GM19238 (cell line): ENCODE results near the gene REEP3.
"Not testable (repeated sequence)": the region's sequence is repeated elsewhere in the genome, so short reads cannot be mapped to it uniquely, and the experiment has no call there.

Experiments used
- DNase-seq: peaks from one replicate; pipeline ENCODE4 v3.0.0; 2011; ENCODE audit warnings: low spot score; ENCODE audit not compliant: insufficient read length

Gene REEP3

GRCh38 chr10:63630085-63630930 lies 109.1 kb downstream of the REEP3 start:
- DNase-seq: peak; percentile 70

GRCh38 chr10:63630931-63631680 lies 109.9 kb downstream of the REEP3 start:
- DNase-seq: no peak

- no peak for DNase-seq
Observed at GRCh38 chr10:63631991-63632390, 110.8 kb downstream of the REEP3 start.

GRCh38 chr10:63633677-63634487 lies 112.7 kb downstream of the REEP3 start:
- no peak for DNase-seq

GRCh38 chr10:63634488-63635065 lies 113.4 kb downstream of the REEP3 start:
- DNase-seq: no peak

GRCh38 chr10:63636812-63637211 lies 115.6 kb downstream of the REEP3 start:
- no peak for DNase-seq

- no peak for DNase-seq
Observed at GRCh38 chr10:63637901-63638327, 116.7 kb downstream of the REEP3 start.

GRCh38 chr10:63641366-63641765 lies 120.2 kb downstream of the REEP3 start:
- no peak for DNase-seq

- no peak for DNase-seq
Observed at GRCh38 chr10:63641799-63642198, 120.6 kb downstream of the REEP3 start.

- no peak for DNase-seq
Observed at GRCh38 chr10:63642808-63643207, 121.6 kb downstream of the REEP3 start.

- no peak for DNase-seq
Observed at GRCh38 chr10:63644418-63645142, 123.4 kb downstream of the REEP3 start.

GRCh38 chr10:63645195-63645594 lies 124.0 kb downstream of the REEP3 start:
- DNase-seq: no peak

- DNase-seq: no peak
Observed at GRCh38 chr10:63646491-63646890, 125.3 kb downstream of the REEP3 start.

GRCh38 chr10:63651864-63652263 lies 130.7 kb downstream of the REEP3 start:
- DNase-seq: no peak

GRCh38 chr10:63653747-63654146 lies 132.5 kb downstream of the REEP3 start:
- DNase-seq: no peak

GRCh38 chr10:63657761-63658160 lies 136.6 kb downstream of the REEP3 start:
- DNase-seq: no peak

GRCh38 chr10:63660941-63661340 lies 139.7 kb downstream of the REEP3 start:
- not testable (repeated sequence) for DNase-seq

- DNase-seq: no peak
Observed at GRCh38 chr10:63661347-63661746, 140.1 kb downstream of the REEP3 start.

GRCh38 chr10:63664341-63664885 lies 143.2 kb downstream of the REEP3 start:
- DNase-seq: no peak

GRCh38 chr10:63665006-63665580 lies 143.9 kb downstream of the REEP3 start:
- DNase-seq: not testable (repeated sequence)
